PFSK-1 (cell line): ENCODE results near the gene CARMIL1.

Source experiments
- FOXP2 ChIP-seq: optimal IDR thresholded peaks from 2 replicates; pipeline ENCODE3; 2011; ENCODE audit warnings: borderline replicate concordance, control low read depth, inconsistent platforms; ENCODE audit not compliant: insufficient read depth; ENCODE audit errors: extremely low read length, extremely low read depth
- POLR2AphosphoS5 ChIP-seq: IDR thresholded peaks from 2 replicates; pipeline ENCODE4 v1.6.1; 2012; ENCODE audit warnings: low read depth, mild to moderate bottlenecking, control low read depth, low read length, moderate library complexity
- REST ChIP-seq, 2 experiments: IDR thresholded peaks; 2 replicates each; pipeline versions ENCODE4 v1.6.1 to v1.8.0; 2011 to 2012; ENCODE audit warnings: low read depth in 2 of 2, low read length in 2 of 2, control low read depth in 1 of 2, inconsistent platforms in 1 of 2, mild to moderate bottlenecking in 1 of 2, moderate library complexity in 1 of 2; ENCODE audit not compliant: insufficient read depth in 1 of 2
- SIN3A ChIP-seq: IDR thresholded peaks from 2 replicates; pipeline ENCODE4 v1.6.1; 2012; ENCODE audit warnings: mild to moderate bottlenecking, low read length, moderate library complexity, borderline replicate concordance; ENCODE audit not compliant: insufficient read depth
- TAF1 ChIP-seq: IDR thresholded peaks from 2 replicates; pipeline ENCODE4 v1.6.1; 2012; ENCODE audit warnings: low read length, control low read depth, borderline replicate concordance; ENCODE audit not compliant: insufficient read depth

The CARMIL1 gene

GRCh38 chr6:25613415-25613814, 334.2 kb downstream of the CARMIL1 start:
- TF ChIP-seq REST (IDR thresholded peaks at IDR 0.05; ENCODE audit: insufficient read depth in 1 of 2, low read depth in 2 of 2, low read length in 2 of 2) (no peak), FOXP2 (no peak), TAF1 (no peak), POLR2AphosphoS5 (no peak), SIN3A (no peak)

GRCh38 chr6:25614052-25614451, 334.9 kb downstream of the CARMIL1 start:
- TF ChIP-seq REST (IDR thresholded peaks at IDR 0.05; ENCODE audit: insufficient read depth in 1 of 2, low read depth in 2 of 2, low read length in 2 of 2): no peak
- no peak for TF ChIP-seq SIN3A
- no peak for TF ChIP-seq POLR2AphosphoS5
- no peak for TF ChIP-seq FOXP2
- TF ChIP-seq TAF1: no peak

- TF ChIP-seq TAF1 (no peak), REST (IDR thresholded peaks at IDR 0.05; ENCODE audit: insufficient read depth in 1 of 2, low read depth in 2 of 2, low read length in 2 of 2) (no peak), POLR2AphosphoS5 (no peak), SIN3A (no peak), FOXP2 (no peak)
Measured at GRCh38 chr6:25615471-25615870, 336.3 kb downstream of the CARMIL1 start.

- TF ChIP-seq FOXP2 (no peak), REST (IDR thresholded peaks at IDR 0.05; ENCODE audit: insufficient read depth in 1 of 2, low read depth in 2 of 2, low read length in 2 of 2) (no peak), POLR2AphosphoS5 (no peak), TAF1 (no peak), SIN3A (no peak)
Measured at GRCh38 chr6:25617997-25618396, 338.8 kb downstream of the CARMIL1 start.

- TF ChIP-seq SIN3A (no peak), REST (IDR thresholded peaks at IDR 0.05; ENCODE audit: insufficient read depth in 1 of 2, low read depth in 2 of 2, low read length in 2 of 2) (no peak), TAF1 (no peak), POLR2AphosphoS5 (no peak), FOXP2 (no peak)
Measured at GRCh38 chr6:25619217-25619616, 340.0 kb downstream of the CARMIL1 start.
